B cell (primary cell): ENCODE measurements around the gene INPP4A. TPM values are rescaled to one million over a fixed set of nuclear protein-coding genes. Genes with fewer than 3 reads are reported as not detected.

Experiments used
- ATAC-seq: fragments of 200-7000 bp; cut with Tn5 transposase; one replicate; pipeline ENCODE4 v1.10.0; 2021; ENCODE audit warnings: low read depth, mild to moderate bottlenecking, moderate number of reproducible peaks, moderate library complexity
- CTCF ChIA-PET: fragments of 350-600 bp; sonication (Branson Sonifier 250); formaldehyde crosslinking; loops from one replicate; lab custom pipeline; 2021; ENCODE audit warnings: antibody characterized with exemption, inconsistent platforms; lab: Charles Lee
- POLR2A ChIA-PET: fragments of 350-600 bp; sonication (Branson Sonifier 250); formaldehyde crosslinking; loops from one replicate; lab custom pipeline; 2021; ENCODE audit warnings: antibody characterized with exemption; lab: Charles Lee
- DNase-seq: peaks from one replicate; pipeline ENCODE4 v3.0.0; 2013
- H2AFZ ChIP-seq: 2 replicates; pipeline ENCODE4 v1.6.1; 2012; ENCODE audit warnings: mild to moderate bottlenecking, low read depth, low read length; ENCODE audit not compliant: insufficient read depth, poor library complexity, severe bottlenecking
- H3K27ac ChIP-seq, 2 donors: 1 replicate in 1 of 2; 2 replicates in 1 of 2; pipeline ENCODE4 v1.5.1; 2012 to 2013; ENCODE audit warnings: low read length in 2 of 2, mild to moderate bottlenecking in 2 of 2, moderate library complexity in 1 of 2
- H3K27me3 ChIP-seq, 4 experiments: fragments of 200-600 bp in 1 of 4; sonication (generic) in 1 of 4; replicated peaks in 1 of 4; 1 replicate in 2 of 4; 2 replicates in 2 of 4; pipeline versions ENCODE4 v1.6.1 to v1.7.0; 2013 to 2016; ENCODE audit warnings: low read length in 3 of 4, mild to moderate bottlenecking in 2 of 4, mixed read lengths in 1 of 4, moderate library complexity in 1 of 4; ENCODE audit not compliant: insufficient read depth in 4 of 4, control insufficient read depth in 3 of 4; ENCODE audit errors: control extremely low read depth in 1 of 4
- H3K36me3 ChIP-seq, 2 experiments: replicated peaks in 1 of 2; 1 replicate in 1 of 2; 2 replicates in 1 of 2; pipeline versions ENCODE4 v1.6.1 to v1.7.1; 2013; ENCODE audit warnings: low read length in 1 of 2; ENCODE audit not compliant: insufficient read depth in 2 of 2, control insufficient read depth in 1 of 2; ENCODE audit errors: control extremely low read depth in 1 of 2, extremely low read depth in 1 of 2
- H3K4me1 ChIP-seq, 2 donors: fragments of 200-600 bp in 1 of 2; sonication (generic) in 1 of 2; 1 replicate in 1 of 2; 2 replicates in 1 of 2; pipeline versions ENCODE4 v1.5.1 to v1.6.1; 2013 to 2017; ENCODE audit warnings: low read length in 2 of 2; ENCODE audit not compliant: control insufficient read depth in 2 of 2, insufficient read depth in 2 of 2
- H3K4me2 ChIP-seq: replicated peaks from 2 replicates; pipeline ENCODE3; 2012; ENCODE audit warnings: mild to moderate bottlenecking, low read depth, low read length; ENCODE audit not compliant: poor library complexity, severe bottlenecking
- H3K4me3 ChIP-seq, 5 experiments: fragments of 200-600 bp in 1 of 5; sonication (generic) in 1 of 5; 1 replicate in 3 of 5; 2 replicates in 2 of 5; pipeline versions ENCODE4 v1.5.1 to v1.7.0; 2011 to 2016; ENCODE audit warnings: low read length in 4 of 5, mild to moderate bottlenecking in 4 of 5, low read depth in 2 of 5, control low read depth in 1 of 5, moderate library complexity in 1 of 5; ENCODE audit not compliant: insufficient read depth in 1 of 5; ENCODE audit errors: control extremely low read depth in 1 of 5, extremely low read depth in 1 of 5
- H3K79me2 ChIP-seq: fragments of 200-600 bp; sonication (generic); one replicate; pipeline ENCODE4 v1.6.0; 2016; ENCODE audit warnings: low read length; ENCODE audit not compliant: control insufficient read depth, insufficient read depth
- H3K9ac ChIP-seq: fragments of 200-600 bp; sonication (generic); 2 replicates; pipeline ENCODE4 v1.6.1; 2017; ENCODE audit warnings: mild to moderate bottlenecking, low read length, moderate library complexity
- H3K9me3 ChIP-seq, 3 donors: one replicate each; pipeline versions ENCODE4 v1.6.1 to v1.7.1; 2013; ENCODE audit warnings: low read length in 2 of 3; ENCODE audit not compliant: control insufficient read depth in 2 of 3, insufficient read depth in 1 of 3; ENCODE audit errors: control extremely low read depth in 1 of 3
- H4K20me1 ChIP-seq: 2 replicates; pipeline ENCODE4 v1.6.0; 2012; ENCODE audit warnings: mild to moderate bottlenecking, low read length; ENCODE audit not compliant: insufficient read depth, control insufficient read depth, poor library complexity, severe bottlenecking
- H3K27ac Mint-ChIP-seq: one replicate; pipeline ENCODE4 v1.8.0; 2021; ENCODE audit warnings: mixed read lengths
- H3K27me3 Mint-ChIP-seq: one replicate; pipeline ENCODE4 v1.8.0; 2021; ENCODE audit warnings: mixed read lengths
- H3K4me1 Mint-ChIP-seq: one replicate; pipeline ENCODE4 v1.8.0; 2021; ENCODE audit warnings: mixed read lengths
- H3K4me3 Mint-ChIP-seq: one replicate; pipeline ENCODE4 v1.8.0; 2021; ENCODE audit warnings: mixed read lengths
- H3K9me3 Mint-ChIP-seq: one replicate; pipeline ENCODE4 v1.8.0; 2022; ENCODE audit warnings: mixed read lengths; ENCODE audit not compliant: insufficient read depth
- CTCF ChIP-seq: fragments of 200-600 bp; IDR thresholded peaks from one replicate; pipeline ENCODE4 v1.8.0; 2022; ENCODE audit warnings: antibody characterized with exemption, mild to moderate bottlenecking
- EZH2 ChIP-seq: IDR thresholded peaks from 2 replicates; pipeline ENCODE4 v1.6.1; 2012; ENCODE audit warnings: borderline replicate concordance, low read depth, mild to moderate bottlenecking, moderate library complexity, low read length; ENCODE audit not compliant: insufficient read depth, poor library complexity, severe bottlenecking
- WGBS: methylation state at CpG from one replicate; pipeline ENCODE4 v1.1.5; 2013; ENCODE audit warnings: missing lambda C conversion rate; ENCODE audit not compliant: insufficient coverage; 5-methylcytosine and 5-hydroxymethylcytosine counted together
- intact Hi-C: fragments of 100-400 bp; cut with micrococcal nuclease; formaldehyde crosslinking; loops from one replicate; pipeline ENCODE4 v1.10.0; 2022
- polyA plus RNA-seq: library from polyadenylated mRNA; depleted of rRNA; stranded (reverse); fragments of >200 nt; gene quantifications from 2 replicates; pipeline ENCODE4 v1.2.3, GENCODE V29; 2012
- total RNA-seq, 2 donors: library from RNA; stranded (reverse); fragments of 120-200 nt in 1 of 2; gene quantifications; 1 replicate in 1 of 2; 2 replicates in 1 of 2; pipeline versions ENCODE4 v1.2.3 to v1.2.4, GENCODE V29; 2013 to 2022

INPP4A gene
- total and polyA plus RNA-seq, 2 donors (not counting 1 experiment from before 2014, with no cell fraction given), result 10.7 to 22.5 TPM

- Mint-ChIP-seq H3K4me1 (no peaks in the 10 kb centered on the region), H3K4me3 (no peak overlapping the region), H3K27me3 (no peaks in the 10 kb centered on the region), H3K27ac (no peak overlapping the region), H3K9me3 (peaks cover 18% of the 10 kb centered on the region)
- Histone ChIP-seq H2AFZ (no peak overlapping the region), H3K36me3 (no peaks in the 10 kb centered on the region), H3K27ac (no peak overlapping the region), H3K4me1 (no peaks in the 10 kb centered on the region), H3K27me3 (no peaks in the 10 kb centered on the region), H4K20me1 (no peaks in the 10 kb centered on the region), H3K9me3 (peaks cover 9 to 26% (median 11%) of the 10 kb centered on the region in 3 donors), H3K4me2 (no peak overlapping the region), H3K79me2 (no peaks in the 10 kb centered on the region), H3K4me3 (no peak overlapping the region), H3K9ac (no peak overlapping the region)
- TF ChIP-seq CTCF (no peak), EZH2 (no peak)
- ChIA-PET CTCF (no interaction called here), POLR2A (no interaction called here)
- intact Hi-C loops, result no loop called here
- no peak for DNase-seq
- WGBS, result 81% methylated on average over 2 of the region's 4 CpGs
- ATAC-seq, result no peak
Measured at GRCh38 chr2:98436734-98437133, 7.9 kb upstream of the INPP4A start.

- H3K27ac Mint-ChIP-seq, result no peak overlapping the region
- Histone ChIP-seq H3K79me2 (no peaks in the 10 kb centered on the region), H3K4me2 (no peak overlapping the region), H3K9ac (no peak overlapping the region), H3K27ac (no peak overlapping the region), H2AFZ (no peak overlapping the region), H3K27me3 (no peaks in the 10 kb centered on the region), H3K4me1 (no peaks in the 10 kb centered on the region), H3K36me3 (no peaks in the 10 kb centered on the region), H3K4me3 (no peak overlapping the region), H4K20me1 (no peaks in the 10 kb centered on the region), H3K9me3 (peaks cover 6 to 19% (median 11%) of the 10 kb centered on the region in 3 donors)
- no CpG with 5 or more reads among the region's 1 CpG for WGBS
- no peak for TF ChIP-seq CTCF
- no peak for TF ChIP-seq EZH2
- no peaks in the 10 kb centered on the region for H3K27me3 Mint-ChIP-seq
- ChIA-PET CTCF (no interaction called here), POLR2A (no interaction called here)
- no peak overlapping the region for H3K4me3 Mint-ChIP-seq
- intact Hi-C loops, result no loop called here
- DNase-seq (no peak), ATAC-seq (no peak)
- H3K4me1 Mint-ChIP-seq, result no peaks in the 10 kb centered on the region
- H3K9me3 Mint-ChIP-seq, result peaks cover 12% of the 10 kb centered on the region
Measured at GRCh38 chr2:98438190-98439133, 6.2 kb upstream of the INPP4A start.
